ENCODE data around the gene STK33.

DNA sequence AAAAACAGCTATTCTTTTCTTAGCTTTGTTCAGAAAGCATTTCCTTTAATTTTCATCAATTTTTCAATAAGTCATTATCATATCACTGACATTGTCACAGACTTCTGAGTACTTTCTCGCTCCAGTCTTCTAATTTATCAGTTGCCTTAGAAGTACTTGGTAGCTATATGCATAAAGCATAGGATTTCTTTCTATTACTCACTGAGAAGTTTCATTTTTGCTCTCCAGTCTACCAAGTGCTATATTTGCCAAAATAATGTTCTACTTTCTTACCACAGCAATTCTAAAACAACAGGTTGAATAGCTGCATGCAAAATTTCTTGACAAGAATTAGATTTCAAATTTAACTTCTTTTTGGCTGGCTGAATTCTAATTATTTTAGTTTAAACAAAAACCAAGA, 116.3 kb downstream of the STK33 start:
- TF ChIP-seq, protein P1, sequence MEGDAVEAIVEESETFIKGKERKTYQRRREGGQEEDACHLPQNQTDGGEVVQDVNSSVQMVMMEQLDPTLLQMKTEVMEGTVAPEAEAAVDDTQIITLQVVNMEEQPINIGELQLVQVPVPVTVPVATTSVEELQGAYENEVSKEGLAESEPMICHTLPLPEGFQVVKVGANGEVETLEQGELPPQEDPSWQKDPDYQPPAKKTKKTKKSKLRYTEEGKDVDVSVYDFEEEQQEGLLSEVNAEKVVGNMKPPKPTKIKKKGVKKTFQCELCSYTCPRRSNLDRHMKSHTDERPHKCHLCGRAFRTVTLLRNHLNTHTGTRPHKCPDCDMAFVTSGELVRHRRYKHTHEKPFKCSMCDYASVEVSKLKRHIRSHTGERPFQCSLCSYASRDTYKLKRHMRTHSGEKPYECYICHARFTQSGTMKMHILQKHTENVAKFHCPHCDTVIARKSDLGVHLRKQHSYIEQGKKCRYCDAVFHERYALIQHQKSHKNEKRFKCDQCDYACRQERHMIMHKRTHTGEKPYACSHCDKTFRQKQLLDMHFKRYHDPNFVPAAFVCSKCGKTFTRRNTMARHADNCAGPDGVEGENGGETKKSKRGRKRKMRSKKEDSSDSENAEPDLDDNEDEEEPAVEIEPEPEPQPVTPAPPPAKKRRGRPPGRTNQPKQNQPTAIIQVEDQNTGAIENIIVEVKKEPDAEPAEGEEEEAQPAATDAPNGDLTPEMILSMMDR (conservative IDR thresholded peaks at IDR 0.05 in 1 of 2, IDR thresholded peaks at IDR 0.05 in 1 of 2; ENCODE audit: low read depth in 1 of 2, low read length in 2 of 2) = no peak
- TF ChIP-seq EZH2 (IDR thresholded peaks at IDR 0.05; ENCODE audit: low read length, missing control alignments) = no peak
